GM21529 (cell line): Measurements from ENCODE around the gene PHLDA1.
"Not testable (repeated sequence)": the region's sequence is repeated elsewhere in the genome, so short reads cannot be mapped to it uniquely, and the experiment has no call there.

Experiments
- ATAC-seq: cut with Tn5 transposase; IDR thresholded peaks from one replicate; pipeline ENCODE4 v1.9.1; 2021; ENCODE audit not compliant: unreplicated experiment

PHLDA1 gene

GRCh38 chr12:75990189-75990912 lies 41.2 kb downstream of the PHLDA1 start:
- ATAC-seq: no peak

DNA sequence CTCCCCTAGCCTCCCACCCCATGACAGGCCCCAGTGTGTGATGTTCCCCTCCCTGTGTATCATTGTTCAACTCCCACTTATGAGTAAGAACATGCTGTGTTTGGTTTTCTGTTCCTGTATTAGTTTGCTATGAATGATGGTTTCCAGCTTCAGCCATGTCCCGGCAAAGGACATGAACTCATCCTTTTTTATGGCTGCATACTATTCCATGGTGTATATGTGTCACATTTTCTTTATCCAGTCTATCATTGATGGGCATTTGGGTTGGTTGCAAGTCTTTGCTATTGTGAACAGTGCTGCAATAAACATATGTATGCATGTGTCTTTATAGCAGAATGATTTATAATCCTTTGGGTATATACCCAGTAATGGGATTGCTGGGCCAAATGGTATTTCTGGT lies 43.9 kb downstream of the PHLDA1 start:
- ATAC-seq: not testable (repeated sequence)

GRCh38 chr12:75986001-75986746 lies 45.4 kb downstream of the PHLDA1 start:
- ATAC-seq: no peak

DNA sequence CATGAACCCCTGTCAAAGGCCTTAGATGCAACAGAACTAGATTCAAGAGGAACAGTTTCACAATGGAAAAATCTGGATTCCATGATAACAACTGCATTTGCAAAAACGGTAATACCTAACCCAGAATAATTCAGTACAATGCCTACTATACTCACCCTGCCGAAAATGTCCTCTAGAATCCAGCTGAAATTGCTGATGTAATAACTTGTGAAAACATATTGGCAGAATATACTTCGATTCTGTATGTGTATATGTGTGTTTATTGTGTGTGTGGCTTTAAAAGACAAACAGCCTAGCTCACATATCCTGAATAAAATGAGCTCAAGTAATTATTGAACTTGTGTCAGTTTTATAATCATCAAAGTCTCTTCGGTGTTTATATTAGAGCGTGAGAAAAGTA lies 46.0 kb downstream of the PHLDA1 start:
- ATAC-seq: no peak

DNA sequence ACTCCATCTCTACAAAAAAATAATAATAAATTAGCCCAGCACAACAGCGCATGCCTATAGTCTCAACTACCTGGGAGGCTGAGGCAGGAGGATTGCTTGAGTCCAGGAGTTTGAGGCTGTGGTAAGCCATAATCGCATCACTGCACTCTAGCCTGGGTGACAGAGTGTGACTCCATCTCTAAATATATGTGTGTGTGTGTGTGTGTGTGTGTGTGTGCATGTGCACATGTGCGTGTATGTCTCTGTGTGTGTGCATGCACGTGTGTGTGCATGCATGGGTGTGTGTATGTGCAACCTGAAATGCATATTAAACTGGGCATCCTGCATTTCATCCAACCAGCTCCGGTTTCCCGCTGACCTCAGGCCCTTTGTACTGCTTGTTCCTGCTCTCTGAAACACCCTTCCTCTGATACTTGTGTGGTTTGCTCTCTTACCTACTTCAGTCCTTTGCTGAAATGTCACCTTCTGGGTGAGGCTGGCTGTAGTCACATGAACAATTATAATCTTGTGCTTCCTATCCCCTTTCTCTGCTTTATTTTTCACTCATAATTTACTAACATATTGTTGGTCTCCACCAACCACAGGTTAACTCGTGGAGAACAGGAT lies 46.9 kb downstream of the PHLDA1 start:
- no peak for ATAC-seq

- not testable (repeated sequence) for ATAC-seq
Measured at GRCh38 chr12:75983851-75984250, 47.7 kb downstream of the PHLDA1 start.

DNA sequence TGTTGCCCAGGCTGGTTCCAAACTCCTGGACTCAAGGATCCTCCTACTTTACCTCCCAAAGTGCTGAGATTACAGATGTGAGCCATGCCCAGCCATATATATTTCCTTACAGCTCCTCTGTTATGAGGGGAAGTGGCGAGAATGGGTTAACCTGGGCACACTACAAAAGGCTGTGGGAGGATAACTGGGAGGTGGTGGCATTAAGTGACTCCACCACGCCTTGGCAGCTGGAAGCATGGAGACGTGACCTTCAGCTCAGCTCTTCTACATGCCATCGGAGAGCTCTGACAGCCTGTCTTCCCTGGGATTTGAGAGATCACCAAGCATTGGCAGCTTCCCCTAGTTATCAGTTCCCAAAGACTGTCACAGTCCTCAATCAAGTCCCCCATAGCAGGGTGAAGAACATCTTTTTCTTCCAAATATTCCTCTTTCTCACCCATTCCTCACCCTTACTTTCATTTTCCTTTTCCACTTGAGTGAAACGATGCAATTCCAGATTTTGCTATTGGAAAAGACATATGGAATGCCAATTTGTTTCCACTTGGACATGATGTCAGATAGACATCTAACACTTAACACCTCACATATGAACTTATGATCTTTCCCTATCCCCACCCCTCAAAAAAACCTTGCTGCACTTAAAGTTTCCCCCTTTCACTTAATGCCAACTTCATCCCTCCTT lies 48.5 kb downstream of the PHLDA1 start:
- ATAC-seq: no peak

- ATAC-seq: no peak
Measured at GRCh38 chr12:75982169-75982564, 49.4 kb downstream of the PHLDA1 start.

DNA sequence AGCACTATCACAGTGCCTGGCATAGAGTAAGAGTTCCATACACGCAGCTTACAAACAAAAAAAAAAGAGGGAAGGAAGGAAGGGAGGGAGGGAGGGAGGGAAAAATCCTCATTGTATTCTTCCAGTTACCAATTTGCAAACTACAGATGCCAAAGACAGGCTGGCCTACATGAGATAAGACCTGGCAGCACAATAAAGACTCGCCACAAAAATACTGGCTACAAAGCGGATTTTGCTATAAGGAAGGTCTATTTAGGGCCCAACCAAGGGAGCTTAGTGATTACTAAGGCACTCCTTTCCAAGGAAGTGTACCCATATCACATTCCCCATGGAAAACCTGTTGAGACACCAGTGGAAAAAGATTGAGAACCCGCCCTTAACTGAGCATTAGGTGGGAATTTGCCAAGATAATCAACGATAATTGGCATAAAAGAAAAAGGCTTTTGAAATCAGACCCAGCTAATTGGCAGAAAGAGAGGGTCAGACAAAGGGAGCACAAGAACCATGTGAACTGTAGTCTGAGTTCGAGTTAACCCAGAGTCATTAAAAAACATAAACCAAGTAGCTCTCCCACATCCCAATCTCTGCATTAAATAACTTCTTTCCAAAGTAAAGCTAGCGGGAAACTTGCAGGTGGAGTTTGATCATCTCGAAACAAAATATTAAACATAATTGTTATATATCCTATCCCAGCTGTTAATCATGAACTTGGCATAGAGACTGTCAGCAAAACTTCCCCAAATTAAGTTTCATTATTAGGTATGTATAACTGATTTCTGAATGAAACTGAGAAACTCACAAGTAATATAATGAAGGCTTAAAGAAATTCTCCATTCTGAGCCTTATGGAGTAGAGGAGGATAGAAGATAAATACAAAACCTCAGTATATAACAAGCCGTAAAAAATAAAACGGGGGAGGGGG lies 50.1 kb downstream of the PHLDA1 start:
- peak; percentile 40 for ATAC-seq

DNA sequence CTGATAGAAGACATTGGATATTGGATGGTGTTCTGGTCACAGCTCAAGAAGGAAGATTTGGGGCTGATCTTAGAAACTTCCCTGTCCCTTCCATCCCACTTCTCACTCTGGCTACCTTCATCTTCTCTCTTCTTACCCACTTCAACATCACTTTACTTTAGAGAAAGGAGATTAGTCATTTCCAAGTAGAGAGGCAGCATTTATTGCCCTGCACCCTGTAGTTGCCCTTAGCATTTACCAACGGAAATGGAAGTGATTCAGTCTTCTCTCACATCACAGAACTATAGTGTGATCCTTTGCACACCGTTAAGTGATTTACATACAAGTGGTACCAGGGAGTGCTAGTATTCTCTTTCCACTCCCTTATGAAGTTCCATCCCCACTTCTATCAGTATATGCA lies 52.4 kb downstream of the PHLDA1 start:
- no peak for ATAC-seq

DNA sequence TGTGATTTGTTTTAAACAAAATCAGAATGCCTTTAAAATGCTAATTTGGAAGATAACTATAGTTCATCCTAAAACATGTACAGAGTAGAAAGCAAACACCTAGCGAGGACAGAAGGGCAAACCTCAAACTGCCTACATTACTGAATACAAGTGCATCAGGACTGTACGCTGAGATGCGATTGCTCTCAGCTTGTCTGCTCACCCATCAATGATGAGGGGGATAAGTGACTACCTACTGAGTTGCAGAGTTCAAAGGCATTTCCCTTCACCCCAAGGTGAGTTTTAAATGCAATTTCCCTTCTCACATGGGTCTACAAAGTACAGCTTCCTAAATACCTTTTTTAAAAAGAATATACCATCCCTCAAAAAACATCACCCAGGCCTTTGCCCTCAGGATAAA lies 52.9 kb downstream of the PHLDA1 start:
- ATAC-seq: no peak

DNA sequence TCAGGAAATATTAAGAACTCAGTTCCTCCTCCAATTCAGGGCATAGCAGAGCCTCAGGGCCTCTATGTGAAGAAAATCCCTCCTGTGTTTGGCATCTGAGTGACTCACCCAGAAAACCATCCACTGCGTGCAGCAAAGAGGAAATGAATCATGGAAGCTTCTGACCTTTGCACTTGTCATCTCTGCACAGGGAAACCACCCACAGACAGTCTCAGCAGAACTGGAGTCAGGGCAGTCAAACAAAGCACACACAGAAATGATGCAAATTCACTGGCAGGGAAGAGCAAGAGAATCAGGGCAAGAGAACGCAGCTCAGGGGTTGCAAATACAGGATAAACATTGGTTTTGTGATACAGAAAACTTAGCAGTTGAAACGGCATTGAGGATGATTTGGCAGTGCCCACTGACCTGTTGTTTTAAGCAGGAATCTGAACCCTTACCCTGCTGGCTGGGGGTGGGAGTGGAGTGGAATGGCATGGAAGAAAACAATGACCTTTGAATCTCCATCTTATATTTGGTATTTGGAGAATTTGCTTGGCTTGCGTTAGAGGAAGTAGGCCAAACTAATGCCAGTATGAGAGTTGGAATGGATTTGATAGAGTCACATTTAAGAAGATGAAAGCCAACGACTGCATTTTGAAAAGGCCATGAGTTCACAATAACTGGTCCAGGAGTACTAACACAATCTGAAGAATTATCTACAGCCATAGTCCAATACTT lies 53.5 kb downstream of the PHLDA1 start:
- ATAC-seq: peak; percentile 98

- ATAC-seq: peak; percentile 3
Measured at GRCh38 chr12:75977590-75977951, 54.0 kb downstream of the PHLDA1 start.

DNA sequence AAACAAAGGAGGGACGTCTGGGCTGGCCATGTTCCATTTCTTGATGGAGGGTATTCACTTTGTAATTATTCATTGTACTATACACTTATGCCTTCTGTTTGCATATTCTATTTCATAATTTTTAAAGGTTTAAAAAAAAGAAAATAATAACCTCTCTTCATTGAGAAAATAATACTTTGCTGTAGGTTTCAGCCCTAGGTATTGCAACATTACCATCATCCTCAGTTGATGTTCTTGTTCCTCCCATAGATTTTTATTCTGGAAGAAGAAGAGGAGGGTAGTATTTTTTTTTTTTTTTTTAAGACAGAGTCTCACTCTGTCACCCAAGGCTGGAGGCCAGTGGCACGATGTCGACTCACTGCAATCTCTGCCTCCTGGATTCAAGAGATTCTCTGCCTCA lies 54.7 kb downstream of the PHLDA1 start:
- no peak for ATAC-seq

GRCh38 chr12:75976113-75976512 lies 55.5 kb downstream of the PHLDA1 start:
- ATAC-seq: no peak

DNA sequence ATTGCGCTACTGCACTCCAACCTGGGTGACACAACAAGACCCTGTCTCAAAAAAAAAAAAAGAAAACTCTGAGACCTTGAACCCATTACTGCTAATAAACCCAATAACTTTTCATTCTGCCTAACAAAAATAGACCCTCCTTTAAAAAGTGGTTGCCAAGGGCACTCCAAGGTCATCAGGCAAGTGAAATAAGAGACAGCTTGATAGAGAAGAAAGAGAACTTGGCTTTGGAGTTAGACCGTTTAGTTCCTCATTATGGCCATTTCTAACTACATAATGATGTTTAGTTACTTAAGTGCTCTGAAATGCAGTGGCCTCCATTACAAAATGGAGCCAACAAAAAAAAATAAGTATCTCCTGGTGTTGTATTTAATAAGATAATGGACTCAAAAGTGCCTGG lies 55.9 kb downstream of the PHLDA1 start:
- no peak for ATAC-seq
